Neural cell (in vitro differentiated cells): ENCODE data around the gene INF2. TPM values are rescaled to one million over a fixed set of nuclear protein-coding genes. Genes with fewer than 3 reads are reported as not detected.

Experiments used
- H2AFZ ChIP-seq: fragments of 200-600, 300-800 bp; sonication (generic), shearing (Covaris generic); 2 replicates; pipeline ENCODE4 v1.6.0; 2014; ENCODE audit warnings: low read depth, mild to moderate bottlenecking, antibody characterized with exemption, low read length, moderate library complexity
- H3F3A ChIP-seq: fragments of 200-600 bp; shearing (Covaris generic); 2 replicates; pipeline ENCODE4 v1.6.1; 2016; ENCODE audit warnings: mild to moderate bottlenecking, moderate library complexity, mixed read lengths, antibody characterized with exemption, low read length; ENCODE audit not compliant: insufficient read depth, poor library complexity, severe bottlenecking
- H3K27ac ChIP-seq: fragments of 200-600, 300-800 bp; sonication (generic), shearing (Covaris generic); 2 replicates; pipeline ENCODE4 v1.5.1; 2014; ENCODE audit warnings: mild to moderate bottlenecking, low read length, moderate library complexity
- H3K27me3 ChIP-seq: fragments of 300-800, 200-600 bp; sonication (generic), shearing (Covaris generic); 2 replicates; pipeline ENCODE4 v1.6.0; 2014; ENCODE audit warnings: mild to moderate bottlenecking, low read depth, low read length, moderate library complexity; ENCODE audit not compliant: insufficient read depth
- H3K36me3 ChIP-seq: fragments of 300-800, 200-600 bp; sonication (generic), shearing (Covaris generic); 2 replicates; pipeline ENCODE4 v1.5.1; 2014; ENCODE audit warnings: mild to moderate bottlenecking, antibody characterized with exemption, low read length, moderate library complexity; ENCODE audit not compliant: insufficient read depth
- H3K4me2 ChIP-seq: fragments of 300-800, 200-600 bp; sonication (generic), shearing (Covaris generic); 2 replicates; pipeline ENCODE4 v1.6.0; 2014; ENCODE audit warnings: mild to moderate bottlenecking, low read length
- H3K4me3 ChIP-seq: fragments of 300-800, 200-600 bp; sonication (generic), shearing (Covaris generic); 2 replicates; pipeline ENCODE4 v1.5.1; 2014; ENCODE audit warnings: mild to moderate bottlenecking, low read length, moderate library complexity
- H3K79me2 ChIP-seq: fragments of 200-600 bp; shearing (Covaris generic); replicated peaks from 2 replicates; pipeline ENCODE4 v1.6.0; 2014; ENCODE audit warnings: mild to moderate bottlenecking, low read length, moderate library complexity; ENCODE audit not compliant: insufficient read depth
- H3K9ac ChIP-seq: fragments of 300-800, 200-600 bp; sonication (generic), shearing (Covaris generic); 2 replicates; pipeline ENCODE4 v1.6.1; 2016; ENCODE audit warnings: mild to moderate bottlenecking, low read length, mixed read lengths
- H3K9me2 ChIP-seq: fragments of 200-600 bp; shearing (Covaris generic); 2 replicates; pipeline ENCODE4 v1.6.1; 2016; ENCODE audit warnings: mild to moderate bottlenecking, low read length, mixed read lengths; ENCODE audit not compliant: insufficient read depth
- H3K9me3 ChIP-seq: fragments of 200-600, 300-800 bp; sonication (generic), shearing (Covaris generic); 2 replicates; pipeline ENCODE4 v1.6.1; 2016; ENCODE audit warnings: mild to moderate bottlenecking, mixed run types, low read length, moderate library complexity, mixed read lengths
- H4K20me1 ChIP-seq: fragments of 200-600 bp; shearing (Covaris generic); 2 replicates; pipeline ENCODE4 v1.6.1; 2016; ENCODE audit warnings: mild to moderate bottlenecking, mixed run types; ENCODE audit not compliant: insufficient read depth
- EP300 ChIP-seq: fragments of 450-650 bp; conservative IDR thresholded peaks from 2 replicates; pipeline ENCODE4 v1.6.1; 2014; ENCODE audit warnings: antibody characterized with exemption, mild to moderate bottlenecking, moderate library complexity; ENCODE audit not compliant: poor library complexity, severe bottlenecking
- EZH2 ChIP-seq: fragments of 200-600, 300-800 bp; shearing (Covaris generic), sonication (generic); IDR thresholded peaks from 2 replicates; pipeline ENCODE4 v1.6.1; 2014; ENCODE audit warnings: antibody characterized with exemption, low read length, borderline replicate concordance, mild to moderate bottlenecking; ENCODE audit not compliant: insufficient read depth, poor library complexity, severe bottlenecking
- MXI1 ChIP-seq: fragments of 450-650 bp; conservative IDR thresholded peaks from 2 replicates; pipeline ENCODE4 v1.6.1; 2014; ENCODE audit warnings: antibody characterized with exemption, mild to moderate bottlenecking; ENCODE audit not compliant: poor library complexity, severe bottlenecking
- POLR2AphosphoS5 ChIP-seq: IDR thresholded peaks from 2 replicates; pipeline ENCODE4 v1.6.1; 2012
- RAD21 ChIP-seq: fragments of 450-650 bp; conservative IDR thresholded peaks from 2 replicates; pipeline ENCODE4 v1.6.1; 2014; ENCODE audit warnings: antibody characterized with exemption, mild to moderate bottlenecking, moderate library complexity
- SMC3 ChIP-seq: fragments of 450-650 bp; conservative IDR thresholded peaks from 2 replicates; pipeline ENCODE4 v1.6.1; 2014; ENCODE audit warnings: antibody characterized with exemption, mild to moderate bottlenecking, moderate library complexity; ENCODE audit not compliant: poor library complexity
- TAF1 ChIP-seq: IDR thresholded peaks from 2 replicates; pipeline ENCODE4 v1.6.1; 2012; ENCODE audit warnings: low read depth
- polyA plus RNA-seq: library from polyadenylated mRNA; depleted of rRNA; stranded (reverse); fragments of >200 nt; gene quantifications from 2 replicates; pipeline ENCODE4 v1.2.3, GENCODE V29; 2014
- TF ChIP-seq, protein P1 (sequence below): fragments of 450-650 bp; IDR thresholded peaks from 2 replicates; pipeline ENCODE4 v1.5.1; 2014; ENCODE audit warnings: antibody characterized with exemption, mild to moderate bottlenecking, moderate library complexity; ENCODE audit not compliant: poor library complexity, severe bottlenecking
- TF ChIP-seq, protein P2 (sequence below): IDR thresholded peaks from 2 replicates; pipeline ENCODE4 v1.6.1; 2012; ENCODE audit warnings: borderline replicate concordance

Gene INF2
- polyA plus RNA-seq, 1 donor from 2014 or later = 0.02 TPM

GRCh38 chr14:104688505-104689108, 811 bp upstream of the INF2 start:
- no peak overlapping the region for H2AFZ ChIP-seq

DNA sequence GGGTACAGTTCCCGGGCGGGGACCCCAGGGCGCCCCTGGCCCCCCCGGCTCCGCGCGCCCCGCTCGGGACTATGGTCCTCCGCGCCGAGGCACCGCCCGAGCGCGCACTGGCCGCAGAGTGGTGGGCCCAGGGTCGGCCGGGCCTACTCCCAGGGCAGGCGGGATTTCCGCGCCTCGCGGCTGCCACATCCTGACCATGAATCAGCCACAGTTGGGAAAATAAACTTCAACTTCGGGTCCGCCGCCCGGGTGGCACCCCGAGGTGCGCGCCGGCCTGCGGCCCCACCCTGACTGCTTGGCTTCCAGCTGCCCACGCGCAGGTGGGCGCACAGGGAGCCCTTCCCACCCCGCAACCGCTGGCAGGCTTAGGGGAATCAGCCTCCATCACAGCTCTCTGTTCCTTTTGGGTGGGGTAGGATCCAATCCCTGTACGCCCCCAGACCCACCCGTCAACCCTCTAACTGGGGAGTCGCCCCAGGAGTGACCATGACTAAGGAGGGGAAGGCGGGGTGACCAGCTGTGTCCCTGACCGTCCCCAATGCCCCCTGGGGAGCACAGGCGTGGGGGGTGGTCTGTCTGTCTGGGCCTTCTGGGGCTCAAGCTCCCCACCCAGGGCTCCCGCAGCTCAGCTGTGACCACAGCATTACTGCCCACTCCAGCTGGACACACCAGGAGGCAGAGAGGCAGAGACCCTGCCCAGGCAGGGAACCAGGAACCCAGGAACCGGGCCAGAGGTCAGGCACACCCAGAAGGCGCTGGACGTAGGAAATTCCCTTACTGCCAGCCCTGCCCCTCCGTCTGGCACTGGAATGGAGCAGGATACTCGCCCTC, 678 bp downstream of the INF2 start:
- H4K20me1 ChIP-seq = no peaks in the 10 kb centered on the region
- H3K27me3 ChIP-seq = peaks cover 5% of the 10 kb centered on the region
- H3F3A ChIP-seq = no peaks in the 10 kb centered on the region
- no peaks in the 10 kb centered on the region for H3K9me2 ChIP-seq
- no peak overlapping the region for H2AFZ ChIP-seq
- H3K4me2 ChIP-seq = no peak overlapping the region
- no peaks in the 10 kb centered on the region for H3K36me3 ChIP-seq
- peak overlapping the region; percentile 45 for H3K4me3 ChIP-seq
- H3K27ac ChIP-seq = no peak overlapping the region
- TF ChIP-seq SMC3 = no peak
- TF ChIP-seq, protein P1, sequence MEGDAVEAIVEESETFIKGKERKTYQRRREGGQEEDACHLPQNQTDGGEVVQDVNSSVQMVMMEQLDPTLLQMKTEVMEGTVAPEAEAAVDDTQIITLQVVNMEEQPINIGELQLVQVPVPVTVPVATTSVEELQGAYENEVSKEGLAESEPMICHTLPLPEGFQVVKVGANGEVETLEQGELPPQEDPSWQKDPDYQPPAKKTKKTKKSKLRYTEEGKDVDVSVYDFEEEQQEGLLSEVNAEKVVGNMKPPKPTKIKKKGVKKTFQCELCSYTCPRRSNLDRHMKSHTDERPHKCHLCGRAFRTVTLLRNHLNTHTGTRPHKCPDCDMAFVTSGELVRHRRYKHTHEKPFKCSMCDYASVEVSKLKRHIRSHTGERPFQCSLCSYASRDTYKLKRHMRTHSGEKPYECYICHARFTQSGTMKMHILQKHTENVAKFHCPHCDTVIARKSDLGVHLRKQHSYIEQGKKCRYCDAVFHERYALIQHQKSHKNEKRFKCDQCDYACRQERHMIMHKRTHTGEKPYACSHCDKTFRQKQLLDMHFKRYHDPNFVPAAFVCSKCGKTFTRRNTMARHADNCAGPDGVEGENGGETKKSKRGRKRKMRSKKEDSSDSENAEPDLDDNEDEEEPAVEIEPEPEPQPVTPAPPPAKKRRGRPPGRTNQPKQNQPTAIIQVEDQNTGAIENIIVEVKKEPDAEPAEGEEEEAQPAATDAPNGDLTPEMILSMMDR = no peak
- no peak for TF ChIP-seq POLR2AphosphoS5
- no peak for TF ChIP-seq TAF1
- TF ChIP-seq, protein P2, sequence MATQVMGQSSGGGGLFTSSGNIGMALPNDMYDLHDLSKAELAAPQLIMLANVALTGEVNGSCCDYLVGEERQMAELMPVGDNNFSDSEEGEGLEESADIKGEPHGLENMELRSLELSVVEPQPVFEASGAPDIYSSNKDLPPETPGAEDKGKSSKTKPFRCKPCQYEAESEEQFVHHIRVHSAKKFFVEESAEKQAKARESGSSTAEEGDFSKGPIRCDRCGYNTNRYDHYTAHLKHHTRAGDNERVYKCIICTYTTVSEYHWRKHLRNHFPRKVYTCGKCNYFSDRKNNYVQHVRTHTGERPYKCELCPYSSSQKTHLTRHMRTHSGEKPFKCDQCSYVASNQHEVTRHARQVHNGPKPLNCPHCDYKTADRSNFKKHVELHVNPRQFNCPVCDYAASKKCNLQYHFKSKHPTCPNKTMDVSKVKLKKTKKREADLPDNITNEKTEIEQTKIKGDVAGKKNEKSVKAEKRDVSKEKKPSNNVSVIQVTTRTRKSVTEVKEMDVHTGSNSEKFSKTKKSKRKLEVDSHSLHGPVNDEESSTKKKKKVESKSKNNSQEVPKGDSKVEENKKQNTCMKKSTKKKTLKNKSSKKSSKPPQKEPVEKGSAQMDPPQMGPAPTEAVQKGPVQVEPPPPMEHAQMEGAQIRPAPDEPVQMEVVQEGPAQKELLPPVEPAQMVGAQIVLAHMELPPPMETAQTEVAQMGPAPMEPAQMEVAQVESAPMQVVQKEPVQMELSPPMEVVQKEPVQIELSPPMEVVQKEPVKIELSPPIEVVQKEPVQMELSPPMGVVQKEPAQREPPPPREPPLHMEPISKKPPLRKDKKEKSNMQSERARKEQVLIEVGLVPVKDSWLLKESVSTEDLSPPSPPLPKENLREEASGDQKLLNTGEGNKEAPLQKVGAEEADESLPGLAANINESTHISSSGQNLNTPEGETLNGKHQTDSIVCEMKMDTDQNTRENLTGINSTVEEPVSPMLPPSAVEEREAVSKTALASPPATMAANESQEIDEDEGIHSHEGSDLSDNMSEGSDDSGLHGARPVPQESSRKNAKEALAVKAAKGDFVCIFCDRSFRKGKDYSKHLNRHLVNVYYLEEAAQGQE = no peak
- no peak for TF ChIP-seq MXI1
- no peak for TF ChIP-seq RAD21
- TF ChIP-seq EP300 = no peak
- no peaks in the 10 kb centered on the region for H3K79me2 ChIP-seq
- H3K9me3 ChIP-seq = no peaks in the 10 kb centered on the region
- H3K9ac ChIP-seq = no peak overlapping the region

More at GRCh38 chr14:104688505-104689108, 811 bp upstream of the INF2 start:
- Histone ChIP-seq H3K27ac (no peak overlapping the region), H3K4me2 (no peak overlapping the region), H3K27me3 (peaks cover 5% of the 10 kb centered on the region), H3K79me2 (no peaks in the 10 kb centered on the region), H3K36me3 (no peaks in the 10 kb centered on the region), H3K9ac (no peak overlapping the region), H3K9me2 (no peaks in the 10 kb centered on the region), H4K20me1 (no peaks in the 10 kb centered on the region), H3K4me3 (no peak overlapping the region), H3F3A (no peaks in the 10 kb centered on the region), H3K9me3 (no peaks in the 10 kb centered on the region)
- no peak for TF ChIP-seq EZH2
- no peak for TF ChIP-seq MXI1
- TF ChIP-seq EP300 = no peak
- no peak for TF ChIP-seq POLR2AphosphoS5
- TF ChIP-seq, protein P2 = no peak
- TF ChIP-seq RAD21 = no peak
- TF ChIP-seq, protein P1 = no peak
- TF ChIP-seq TAF1 = no peak
- no peak for TF ChIP-seq SMC3
